Measurements from ENCODE around the gene SNRNP70. TPM values are rescaled to one million over a fixed set of nuclear protein-coding genes. Genes with fewer than 3 reads are reported as not detected.

Gene SNRNP70
- total RNA-seq, 2 donors from 2014 or later: 185 to 346 TPM

DNA sequence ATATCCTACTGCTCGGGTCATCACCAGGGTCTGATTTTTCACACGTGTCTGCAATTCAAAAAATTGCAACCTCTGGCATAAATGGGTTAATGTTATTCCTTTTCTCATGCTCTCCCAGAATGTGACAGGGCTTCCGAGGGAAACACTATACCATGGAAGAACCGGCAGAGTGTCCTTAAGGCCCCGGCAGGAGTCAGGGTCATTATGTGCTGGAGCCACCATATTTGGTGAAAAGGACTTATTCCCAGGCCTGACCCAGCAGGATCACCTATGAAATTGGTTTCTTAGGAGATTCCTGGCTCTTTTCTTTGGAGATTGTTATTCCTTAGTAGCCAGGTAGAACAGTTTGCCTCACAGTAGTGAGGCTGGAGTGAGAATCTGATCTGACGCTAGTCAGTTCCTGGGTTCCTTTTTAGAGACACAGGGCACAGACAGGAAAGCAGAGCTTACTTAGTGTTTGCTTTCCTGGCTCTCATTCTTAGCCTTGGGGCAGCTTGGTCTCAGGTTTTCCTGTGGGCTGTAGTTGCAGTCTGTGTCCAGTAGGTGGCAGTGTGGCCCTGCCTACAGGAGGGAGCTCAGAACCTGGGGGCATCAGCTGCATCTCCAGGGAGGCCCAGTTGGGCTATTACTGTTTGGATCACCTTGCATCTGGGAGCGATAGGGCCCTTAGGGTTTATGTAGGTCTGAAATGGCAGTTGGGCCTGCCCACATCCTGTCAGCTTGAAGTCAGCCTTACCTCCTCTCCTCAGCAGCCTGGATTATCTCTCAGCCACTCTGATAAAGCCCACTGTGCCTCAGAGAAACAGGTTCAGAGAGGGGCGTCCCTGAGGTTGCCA is 12.4 kb downstream of the SNRNP70 start:
- ATAC-seq: peak; percentile 79 to 83
- no peaks in the 10 kb centered on the region for H3K27me3 Mint-ChIP-seq

DNA sequence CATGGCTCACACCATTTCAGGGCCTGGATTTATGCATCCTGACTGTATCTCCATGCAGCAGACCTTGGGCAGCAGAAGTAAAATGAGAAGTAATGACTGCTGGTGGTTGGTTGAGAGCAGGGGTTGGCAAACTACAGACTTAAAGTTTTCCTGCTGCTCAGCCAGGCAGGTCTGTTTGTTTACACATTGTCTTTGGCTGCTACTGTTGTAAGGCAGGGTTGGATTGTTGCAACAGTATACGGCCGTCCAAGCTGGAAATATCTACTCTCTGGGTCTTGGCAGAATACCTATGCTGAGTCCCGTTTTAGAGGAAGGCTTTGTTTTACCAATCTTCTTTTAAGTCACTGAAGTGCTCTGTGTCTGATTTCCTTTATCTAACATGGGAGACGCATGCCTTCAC is 13.5 kb downstream of the SNRNP70 start:
- Mint-ChIP-seq H3K4me3 (no peak overlapping the region), H3K27me3 (no peaks in the 10 kb centered on the region), H3K36me3 (peaks cover 19% of the 10 kb centered on the region), H3K4me1 (ENCODE audit: low read depth in 2 of 2) (peaks cover 0 to 18% of the 10 kb centered on the region in 2 donors), H3K27ac (no peak overlapping the region), H3K9me3 (no peaks in the 10 kb centered on the region)
- no peak for ATAC-seq
- no peak for DNase-seq (ENCODE audit: low spot score)

More for the DNA sequence above, 12.4 kb downstream of the SNRNP70 start:
- Mint-ChIP-seq H3K4me1 (ENCODE audit: low read depth in 2 of 2) (peaks cover 0 to 18% of the 10 kb centered on the region in 2 donors), H3K9me3 (no peaks in the 10 kb centered on the region), H3K36me3 (peaks cover 19% of the 10 kb centered on the region), H3K4me3 (no peak overlapping the region), H3K27ac (no peak overlapping the region)
- peak; percentile 74 for DNase-seq (ENCODE audit: low spot score)

- Mint-ChIP-seq H3K27me3 (no peaks in the 10 kb centered on the region), H3K27ac (no peak overlapping the region), H3K4me1 (ENCODE audit: low read depth in 2 of 2) (peaks cover 5 to 19% of the 10 kb centered on the region in 2 donors), H3K36me3 (peaks cover 22% of the 10 kb centered on the region), H3K9me3 (no peaks in the 10 kb centered on the region), H3K4me3 (no peak overlapping the region)
- DNase-seq (ENCODE audit: low spot score) (no peak), ATAC-seq (no peak)
Observed at GRCh38 chr19:49101160-49101559, 15.9 kb downstream of the SNRNP70 start.

DNA sequence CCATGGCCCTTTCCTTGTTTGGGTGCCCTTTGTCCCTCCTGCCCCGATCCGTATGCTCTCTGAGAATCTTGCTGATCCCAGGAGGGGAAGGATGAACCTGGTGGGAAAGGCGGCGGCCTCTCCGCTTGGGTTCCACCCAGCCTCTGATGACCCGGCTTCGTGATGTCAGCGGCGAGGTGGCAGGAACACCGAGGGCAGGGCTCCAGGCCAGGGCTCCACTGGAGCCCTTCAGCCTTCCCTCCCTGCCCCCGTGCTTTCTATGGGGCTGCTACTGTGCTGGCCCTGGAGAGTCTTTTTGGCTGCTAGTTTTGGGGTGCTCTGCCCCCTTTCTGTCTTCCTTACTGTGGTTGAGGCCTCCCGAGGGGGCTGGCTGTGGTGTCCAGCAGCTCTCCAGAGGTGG is 17.1 kb downstream of the SNRNP70 start:
- Mint-ChIP-seq H3K4me1 (ENCODE audit: low read depth in 2 of 2) (peaks cover 10 to 22% of the 10 kb centered on the region in 2 donors), H3K27me3 (no peaks in the 10 kb centered on the region), H3K36me3 (peaks cover 30% of the 10 kb centered on the region), H3K27ac (no peak overlapping the region), H3K9me3 (no peaks in the 10 kb centered on the region), H3K4me3 (no peak overlapping the region)
- ATAC-seq (no peak), DNase-seq (ENCODE audit: low spot score) (no peak)

DNA sequence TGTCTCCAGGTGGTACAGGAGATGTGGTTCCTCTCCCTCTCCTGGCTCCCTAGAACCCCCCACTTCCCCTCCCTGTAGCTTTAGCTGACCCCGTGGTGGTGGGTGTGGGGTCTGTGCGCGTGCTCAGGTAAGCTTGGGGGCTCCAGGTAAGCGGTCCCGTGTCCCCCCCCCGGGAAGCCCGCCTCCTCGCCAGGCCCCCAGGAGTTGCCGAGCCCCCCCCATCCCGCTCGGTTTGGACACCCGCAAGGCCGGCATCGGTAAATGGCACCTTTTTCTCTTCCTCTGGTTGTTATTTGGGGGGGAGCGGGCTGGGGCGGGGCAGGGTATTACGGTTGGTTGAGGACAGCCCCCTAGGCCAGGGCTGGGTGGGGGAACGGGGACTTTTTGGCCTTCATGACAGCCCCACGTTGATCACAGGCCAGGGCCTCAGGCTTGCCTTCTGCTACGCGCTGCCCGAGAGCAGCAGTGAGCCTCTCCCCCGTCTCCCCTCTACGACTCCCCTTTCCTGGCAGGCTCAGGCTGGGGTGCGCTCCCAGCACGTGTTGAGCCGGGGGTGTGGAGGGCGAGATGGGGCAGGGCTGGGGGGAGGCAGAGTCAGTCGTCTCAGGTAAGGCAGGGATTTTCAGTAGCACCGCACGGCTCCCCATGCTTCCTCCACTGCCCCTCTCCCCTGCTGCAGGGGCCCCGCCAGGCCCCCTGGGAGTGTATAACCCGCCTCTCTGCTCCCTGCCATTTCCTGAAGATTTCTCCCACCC is 18.3 kb downstream of the SNRNP70 start:
- H3K36me3 Mint-ChIP-seq: peaks cover 31% of the 10 kb centered on the region
- no peak overlapping the region for H3K27ac Mint-ChIP-seq
- peaks cover 10 to 16% of the 10 kb centered on the region in 2 donors for H3K4me1 Mint-ChIP-seq (ENCODE audit: low read depth in 2 of 2)
- no peak overlapping the region for H3K4me3 Mint-ChIP-seq
- DNase-seq (ENCODE audit: low spot score) (no peak), ATAC-seq (no peak)
- no peaks in the 10 kb centered on the region for H3K9me3 Mint-ChIP-seq
- no peaks in the 10 kb centered on the region for H3K27me3 Mint-ChIP-seq

- peaks cover 33% of the 10 kb centered on the region for H3K36me3 Mint-ChIP-seq
- H3K27ac Mint-ChIP-seq: no peak overlapping the region
- DNase-seq (ENCODE audit: low spot score) (no peak), ATAC-seq (no peak)
- H3K9me3 Mint-ChIP-seq: no peaks in the 10 kb centered on the region
- H3K27me3 Mint-ChIP-seq: no peaks in the 10 kb centered on the region
- H3K4me3 Mint-ChIP-seq: no peak overlapping the region
- H3K4me1 Mint-ChIP-seq (ENCODE audit: low read depth in 2 of 2): peaks cover 10 to 20% of the 10 kb centered on the region in 2 donors
Observed at GRCh38 chr19:49104229-49104864, 19.1 kb downstream of the SNRNP70 start.

- H3K4me3 Mint-ChIP-seq: no peak overlapping the region
- peaks cover 25% of the 10 kb centered on the region for H3K36me3 Mint-ChIP-seq
- H3K9me3 Mint-ChIP-seq: no peaks in the 10 kb centered on the region
- H3K4me1 Mint-ChIP-seq (ENCODE audit: low read depth in 2 of 2): peaks cover 10 to 15% of the 10 kb centered on the region in 2 donors
- DNase-seq (ENCODE audit: low spot score) (no peak), ATAC-seq (peak; percentile 49 to 57)
- H3K27me3 Mint-ChIP-seq: no peaks in the 10 kb centered on the region
- H3K27ac Mint-ChIP-seq: peak overlapping the region in 1 of 2 donors; percentile 24
Observed at GRCh38 chr19:49106648-49107135, 21.4 kb downstream of the SNRNP70 start.

- no peak overlapping the region for H3K27ac Mint-ChIP-seq
- H3K9me3 Mint-ChIP-seq: no peaks in the 10 kb centered on the region
- ATAC-seq (no peak), DNase-seq (ENCODE audit: low spot score) (no peak)
- H3K27me3 Mint-ChIP-seq: no peaks in the 10 kb centered on the region
- H3K4me3 Mint-ChIP-seq: no peak overlapping the region
- H3K4me1 Mint-ChIP-seq (ENCODE audit: low read depth in 2 of 2): peaks cover 10 to 15% of the 10 kb centered on the region in 2 donors
- peaks cover 25% of the 10 kb centered on the region for H3K36me3 Mint-ChIP-seq
Observed at GRCh38 chr19:49107625-49108459, 22.6 kb downstream of the SNRNP70 start.

- Mint-ChIP-seq H3K36me3 (peaks cover 25% of the 10 kb centered on the region), H3K27ac (no peak overlapping the region), H3K9me3 (no peaks in the 10 kb centered on the region), H3K4me3 (no peak overlapping the region), H3K27me3 (no peaks in the 10 kb centered on the region), H3K4me1 (ENCODE audit: low read depth in 2 of 2) (peaks cover 21 to 23% of the 10 kb centered on the region in 2 donors)
- ATAC-seq (no peak), DNase-seq (ENCODE audit: low spot score) (no peak)
Observed at GRCh38 chr19:49109051-49109450, 23.8 kb downstream of the SNRNP70 start.

- no peaks in the 10 kb centered on the region for H3K9me3 Mint-ChIP-seq
- H3K4me1 Mint-ChIP-seq (ENCODE audit: low read depth in 2 of 2): peaks cover 20 to 22% of the 10 kb centered on the region in 2 donors
- no peak for DNase-seq (ENCODE audit: low spot score)
- H3K36me3 Mint-ChIP-seq: peaks cover 24% of the 10 kb centered on the region
- no peak for ATAC-seq
- H3K27me3 Mint-ChIP-seq: no peaks in the 10 kb centered on the region
- no peak overlapping the region for H3K4me3 Mint-ChIP-seq
- H3K27ac Mint-ChIP-seq: no peak overlapping the region
Observed at GRCh38 chr19:49109569-49110233, 24.4 kb downstream of the SNRNP70 start.

DNA sequence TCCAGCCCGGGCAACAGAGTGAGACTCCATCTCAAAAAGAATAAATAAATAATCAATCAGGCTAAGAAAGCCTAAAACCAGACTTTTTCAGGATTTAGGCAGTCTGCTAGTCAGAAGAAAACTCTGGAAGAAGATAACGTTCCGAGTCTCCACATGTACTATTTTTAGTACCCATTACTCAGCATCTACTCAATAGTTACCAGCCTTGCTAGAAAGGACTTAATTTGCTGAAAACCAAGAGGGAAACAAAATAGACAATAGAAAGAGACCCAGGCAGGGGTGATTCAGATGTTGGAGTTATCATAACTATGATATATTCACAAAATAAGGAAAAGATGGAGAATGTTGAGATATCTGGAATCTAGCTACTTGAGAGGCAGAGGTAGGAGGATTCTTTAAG is 25.3 kb downstream of the SNRNP70 start:
- no peak overlapping the region for H3K4me3 Mint-ChIP-seq
- H3K4me1 Mint-ChIP-seq (ENCODE audit: low read depth in 2 of 2): peaks cover 17 to 21% of the 10 kb centered on the region in 2 donors

DNA sequence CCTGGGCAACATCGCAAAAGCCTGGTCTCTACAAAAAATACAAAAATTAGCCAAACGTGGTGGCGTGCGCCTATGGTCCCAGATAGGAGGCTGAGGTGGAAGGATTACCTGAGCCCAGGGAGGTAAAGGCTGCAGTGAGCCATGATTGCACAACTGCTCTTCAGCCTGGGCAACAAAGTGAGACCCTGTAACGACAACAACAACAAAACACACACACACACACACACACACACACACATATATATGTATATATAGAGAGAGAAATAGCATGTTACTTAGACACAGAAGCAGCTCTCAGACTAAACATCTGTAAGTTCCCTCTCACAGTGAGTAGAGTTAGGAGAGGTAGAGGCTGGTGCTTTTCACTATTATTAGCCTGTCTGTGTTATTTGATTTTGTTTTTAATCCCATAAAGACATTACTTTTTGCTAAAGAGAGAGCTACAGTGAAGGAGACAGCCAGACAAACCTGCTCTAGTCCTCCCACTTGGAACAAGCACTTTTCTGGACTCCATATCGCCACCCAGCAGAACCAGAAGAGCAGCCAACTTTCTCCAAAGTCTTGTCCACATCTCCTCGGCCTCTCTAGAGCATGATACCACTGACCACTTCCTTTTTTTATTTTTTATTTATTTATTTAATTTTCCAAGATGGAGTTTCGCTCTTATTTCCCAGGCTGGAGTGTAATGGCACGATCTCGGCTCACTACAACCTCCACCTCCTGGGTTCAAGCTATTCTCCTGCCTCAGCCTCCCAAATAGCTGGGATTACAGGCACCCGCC is 26.2 kb downstream of the SNRNP70 start:
- Mint-ChIP-seq H3K9me3 (no peaks in the 10 kb centered on the region), H3K36me3 (peaks cover 19% of the 10 kb centered on the region), H3K4me1 (ENCODE audit: low read depth in 2 of 2) (peaks cover 17 to 21% of the 10 kb centered on the region in 2 donors), H3K27ac (no peak overlapping the region), H3K4me3 (no peak overlapping the region), H3K27me3 (no peaks in the 10 kb centered on the region)
- ATAC-seq (no peak), DNase-seq (ENCODE audit: low spot score) (no peak)

More for the DNA sequence above, 25.3 kb downstream of the SNRNP70 start:
- H3K27me3 Mint-ChIP-seq: no peaks in the 10 kb centered on the region
- DNase-seq (ENCODE audit: low spot score) (no peak), ATAC-seq (no peak)
- no peak overlapping the region for H3K27ac Mint-ChIP-seq
- peaks cover 19% of the 10 kb centered on the region for H3K36me3 Mint-ChIP-seq
- H3K9me3 Mint-ChIP-seq: no peaks in the 10 kb centered on the region
